GM04504 (cell line): ENCODE measurements around the gene ZNF224.
A peak's percentile ranks its signal among the peaks of the same experiment; 100 is the strongest.
"Not testable (repeated sequence)": the region's sequence is repeated elsewhere in the genome, so short reads cannot be mapped to it uniquely, and the experiment has no call there.

Source experiments
- DNase-seq: peaks from one replicate; pipeline ENCODE4 v3.0.0-alpha.2; 2012; ENCODE audit warnings: low read depth

Gene ZNF224

GRCh38 chr19:44093931-44094765, at the start of gene ZNF224:
ZNF224 (plus strand) TSS chr19:44094361; CDS start chr19:44097874, 3,513 bp downstream.
- DNase-seq = peak; percentile 82

GRCh38 chr19:44050740-44051649, 43.2 kb upstream of the ZNF224 start:
- DNase-seq = no peak

- peak; percentile 88 for DNase-seq
These were observed 42.3 kb upstream of the ZNF224 start, which contains the start of gene ZNF223 for GRCh38 chr19:44051650-44052402. ZNF223 (plus strand) TSS chr19:44052036; CDS start chr19:44055177, 3,141 bp downstream.

GRCh38 chr19:44055870-44056269, 38.3 kb upstream of the ZNF224 start:
- no peak for DNase-seq

- DNase-seq = no peak
These were observed 34.9 kb upstream of the ZNF224 start for GRCh38 chr19:44059229-44059628.

GRCh38 chr19:44061038-44061437, 33.1 kb upstream of the ZNF224 start:
- DNase-seq = no peak

GRCh38 chr19:44066305-44066704, 27.9 kb upstream of the ZNF224 start:
- DNase-seq = no peak

- DNase-seq = no peak
These were observed 24.7 kb upstream of the ZNF224 start for GRCh38 chr19:44069415-44069814.

- peak; percentile 64 for DNase-seq
These were observed 22.2 kb upstream of the ZNF224 start, which contains the start of gene ZNF284 for GRCh38 chr19:44071824-44072542. ZNF284 (plus strand) TSS chr19:44072159; CDS start chr19:44076390, 4,231 bp downstream.

GRCh38 chr19:44072543-44073401, 21.4 kb upstream of the ZNF224 start:
- no peak for DNase-seq

GRCh38 chr19:44076325-44076724, 17.8 kb upstream of the ZNF224 start:
- DNase-seq = no peak

- DNase-seq = no peak
These were observed 2.1 kb upstream of the ZNF224 start for GRCh38 chr19:44092108-44092507.

- no peak for DNase-seq
These were observed 13.6 kb downstream of the ZNF224 start for GRCh38 chr19:44107751-44108150.

- DNase-seq = no peak
These were observed 15.3 kb downstream of the ZNF224 start for GRCh38 chr19:44109458-44109857.

- no peak for DNase-seq
These were observed 17.8 kb downstream of the ZNF224 start for GRCh38 chr19:44111910-44112463.

GRCh38 chr19:44112802-44113137, 18.6 kb downstream of the ZNF224 start:
- DNase-seq = no peak

GRCh38 chr19:44113138-44113783, 19.1 kb downstream of the ZNF224 start, which contains the start of gene ZNF225:
ZNF225 (plus strand) TSS chr19:44113399; CDS start chr19:44115828, 2,429 bp downstream.
- peak; percentile 98 for DNase-seq

GRCh38 chr19:44113784-44114390, 19.7 kb downstream of the ZNF224 start:
- DNase-seq = no peak

- DNase-seq = not testable (repeated sequence)
These were observed 27.0 kb downstream of the ZNF224 start for GRCh38 chr19:44121162-44121561.
